Duodenal mucosa (tissue), 2 donors: ENCODE data around the gene COX5B.

ENCODE experiments used
- H3K27ac ChIP-seq: one replicate; pipeline ENCODE4 v1.7.0; 2013; ENCODE audit warnings: low read depth, low read length
- H3K27me3 ChIP-seq, 2 donors: one replicate each; pipeline ENCODE4 v1.7.0; 2013; ENCODE audit warnings: low read length in 2 of 2, control low read depth in 1 of 2; ENCODE audit not compliant: insufficient read depth in 2 of 2, control insufficient read depth in 1 of 2
- H3K36me3 ChIP-seq, 2 donors: one replicate each; pipeline ENCODE4 v1.7.0; 2013; ENCODE audit warnings: low read length in 2 of 2, control low read depth in 1 of 2; ENCODE audit not compliant: insufficient read depth in 2 of 2, control insufficient read depth in 1 of 2
- H3K4me1 ChIP-seq, 2 donors: one replicate each; pipeline ENCODE4 v1.7.0; 2013; ENCODE audit warnings: low read length in 2 of 2, control low read depth in 1 of 2; ENCODE audit not compliant: insufficient read depth in 2 of 2, control insufficient read depth in 1 of 2
- H3K4me3 ChIP-seq, 2 donors: one replicate each; pipeline ENCODE4 v1.7.0; 2013; ENCODE audit warnings: low read length in 2 of 2, low read depth in 1 of 2
- H3K9ac ChIP-seq, 2 donors: one replicate each; pipeline ENCODE4 v1.7.0; 2013; ENCODE audit warnings: low read length in 2 of 2, low read depth in 1 of 2
- H3K9me3 ChIP-seq, 2 donors: one replicate each; pipeline ENCODE4 v1.7.0; 2013; ENCODE audit warnings: low read length in 2 of 2, control low read depth in 1 of 2; ENCODE audit not compliant: control insufficient read depth in 1 of 2

COX5B gene

GRCh38 chr2:97693476-97693875 lies 47.6 kb downstream of the COX5B start:
- Histone ChIP-seq H3K36me3 (no peaks in the 10 kb centered on the region), H3K4me1 (peaks cover 0 to 6% of the 10 kb centered on the region in 2 donors), H3K9me3 (no peaks in the 10 kb centered on the region), H3K27me3 (no peaks in the 10 kb centered on the region), H3K9ac (no peak overlapping the region), H3K4me3 (no peak overlapping the region), H3K27ac (no peak overlapping the region)

- Histone ChIP-seq H3K4me3 (no peak overlapping the region), H3K9ac (no peak overlapping the region), H3K27me3 (no peaks in the 10 kb centered on the region), H3K27ac (no peak overlapping the region), H3K9me3 (no peaks in the 10 kb centered on the region), H3K36me3 (no peaks in the 10 kb centered on the region), H3K4me1 (peaks cover 0 to 6% of the 10 kb centered on the region in 2 donors)
These were observed 49.9 kb downstream of the COX5B start for GRCh38 chr2:97695744-97696143.

GRCh38 chr2:97697252-97698235 lies 51.7 kb downstream of the COX5B start:
- Histone ChIP-seq H3K9ac (peak overlapping the region in 1 of 2 donors; percentile 7), H3K4me3 (no peak overlapping the region), H3K27ac (no peak overlapping the region)

More at GRCh38 chr2:97697252-97698235, 51.7 kb downstream of the COX5B start:
- H3K9me3 ChIP-seq: no peaks in the 10 kb centered on the region
- H3K36me3 ChIP-seq: no peaks in the 10 kb centered on the region
- no peaks in the 10 kb centered on the region for H3K27me3 ChIP-seq
- peaks cover 0 to 6% of the 10 kb centered on the region in 2 donors for H3K4me1 ChIP-seq
